CD14-positive monocyte (primary cell): Measurements from ENCODE around the gene MYZAP. TPM values are rescaled to one million over a fixed set of nuclear protein-coding genes. Genes with fewer than 3 reads are reported as not detected.

Source experiments
- DNase-seq, 3 donors: peaks; one replicate each; pipeline ENCODE4 v3.0.0-alpha.2; 2011 to 2022
- H2AFZ ChIP-seq: 2 replicates; pipeline ENCODE4 v1.6.0; 2012; ENCODE audit warnings: mild to moderate bottlenecking, low read depth, low read length, inconsistent platforms; ENCODE audit not compliant: insufficient read depth, poor library complexity, severe bottlenecking
- H3K27ac ChIP-seq, 2 donors: 1 replicate in 1 of 2; 2 replicates in 1 of 2; pipeline ENCODE4 v1.5.1; 2012 to 2013; ENCODE audit warnings: low read length in 2 of 2, control low read depth in 1 of 2, inconsistent platforms in 1 of 2, low read depth in 1 of 2, mild to moderate bottlenecking in 1 of 2
- H3K27me3 ChIP-seq, 2 donors: one replicate each; pipeline versions ENCODE4 v1.6.0 to v1.6.1; 2011 to 2013; ENCODE audit warnings: low read length in 2 of 2; ENCODE audit not compliant: control insufficient read depth in 2 of 2, insufficient read depth in 2 of 2
- H3K36me3 ChIP-seq, 2 donors: replicated peaks in 1 of 2; 1 replicate in 1 of 2; 2 replicates in 1 of 2; pipeline versions ENCODE4 v1.5.1 to v1.6.1; 2012 to 2013; ENCODE audit warnings: low read length in 2 of 2, control low read depth in 1 of 2, inconsistent platforms in 1 of 2, mild to moderate bottlenecking in 1 of 2; ENCODE audit not compliant: insufficient read depth in 2 of 2, control insufficient read depth in 1 of 2
- H3K4me1 ChIP-seq, 2 donors: 1 replicate in 1 of 2; 2 replicates in 1 of 2; pipeline versions ENCODE4 v1.5.1 to v1.6.1; 2012 to 2013; ENCODE audit warnings: low read length in 2 of 2, control low read depth in 1 of 2, inconsistent platforms in 1 of 2, mild to moderate bottlenecking in 1 of 2, moderate library complexity in 1 of 2; ENCODE audit not compliant: insufficient read depth in 2 of 2, control insufficient read depth in 1 of 2
- H3K4me2 ChIP-seq: replicated peaks from 2 replicates; pipeline ENCODE3; 2012; ENCODE audit warnings: low read length, moderate library complexity, mild to moderate bottlenecking; ENCODE audit not compliant: poor library complexity, severe bottlenecking; ENCODE audit errors: extremely low read depth
- H3K4me3 ChIP-seq, 3 experiments: fragments of 200-600 bp in 1 of 3; sonication (generic) in 1 of 3; replicated peaks in 1 of 3; 1 replicate in 2 of 3; 2 replicates in 1 of 3; pipeline ENCODE4 v1.5.1; 2011 to 2013; ENCODE audit warnings: low read length in 3 of 3, mild to moderate bottlenecking in 3 of 3, control low read depth in 2 of 3, low read depth in 2 of 3, inconsistent platforms in 1 of 3, moderate library complexity in 1 of 3
- H3K79me2 ChIP-seq: 2 replicates; pipeline ENCODE4 v1.6.0; 2012; ENCODE audit warnings: mild to moderate bottlenecking, control low read depth, inconsistent platforms, low read length, moderate library complexity; ENCODE audit not compliant: insufficient read depth
- H3K9ac ChIP-seq: 2 replicates; pipeline ENCODE4 v1.6.0; 2017; ENCODE audit warnings: low read length, mild to moderate bottlenecking; ENCODE audit not compliant: insufficient read depth, poor library complexity, severe bottlenecking
- H3K9me3 ChIP-seq, 2 donors: replicated peaks in 1 of 2; 1 replicate in 1 of 2; 2 replicates in 1 of 2; pipeline versions ENCODE4 v1.5.1 to v1.6.1; 2012 to 2013; ENCODE audit warnings: low read length in 2 of 2, control low read depth in 1 of 2; ENCODE audit not compliant: control insufficient read depth in 1 of 2, insufficient read depth in 1 of 2
- H4K20me1 ChIP-seq: 2 replicates; pipeline ENCODE4 v1.6.0; 2012; ENCODE audit warnings: mild to moderate bottlenecking, low read length, control low read depth, moderate library complexity; ENCODE audit not compliant: insufficient read depth
- H3K27ac Mint-ChIP-seq, 7 donors: one replicate each; pipeline ENCODE4 v1.8.0; 2020; ENCODE audit warnings: mild to moderate bottlenecking in 7 of 7, mixed read lengths in 7 of 7, moderate library complexity in 6 of 7, inconsistent platforms in 2 of 7
- H3K27me3 Mint-ChIP-seq, 3 donors: one replicate each; pipeline ENCODE4 v1.8.0; 2021 to 2022; ENCODE audit warnings: low read depth in 3 of 3, mild to moderate bottlenecking in 3 of 3, mixed read lengths in 3 of 3, moderate library complexity in 3 of 3, inconsistent platforms in 1 of 3
- H3K36me3 Mint-ChIP-seq, 2 donors: one replicate each; pipeline ENCODE4 v1.8.0; 2020; ENCODE audit warnings: mixed read lengths in 2 of 2, inconsistent platforms in 1 of 2, mild to moderate bottlenecking in 1 of 2
- H3K4me1 Mint-ChIP-seq: one replicate; pipeline ENCODE4 v1.8.0; 2020; ENCODE audit warnings: mild to moderate bottlenecking, mixed read lengths
- H3K4me3 Mint-ChIP-seq, 2 donors: one replicate each; pipeline ENCODE4 v1.8.0; 2020; ENCODE audit warnings: mild to moderate bottlenecking in 2 of 2, mixed read lengths in 2 of 2, moderate library complexity in 1 of 2
- H3K9me3 Mint-ChIP-seq, 7 donors: one replicate each; pipeline ENCODE4 v1.8.0; 2020 to 2022; ENCODE audit warnings: mixed read lengths in 7 of 7, mild to moderate bottlenecking in 6 of 7, moderate library complexity in 6 of 7, inconsistent platforms in 2 of 7
- WGBS: methylation state at CpG from one replicate; pipeline ENCODE4 v1.1.5; 2013; ENCODE audit warnings: missing lambda C conversion rate; ENCODE audit not compliant: insufficient coverage; 5-methylcytosine and 5-hydroxymethylcytosine counted together
- intact Hi-C, 2 donors: fragments of 100-400 bp; cut with micrococcal nuclease; formaldehyde crosslinking; loops; one replicate each; pipeline versions ENCODE4 v1.15.0 to v1.15.1; 2023
- polyA plus RNA-seq, 3 donors: library from polyadenylated mRNA; depleted of rRNA in 1 of 3; unstranded in 2 of 3; stranded (reverse) in 1 of 3; fragments of 300-500 nt in 2 of 3; fragments of >200 nt in 1 of 3; fragmentation: Illumina TruSeq in 2 of 3; gene quantifications; 1 replicate in 2 of 3; 2 replicates in 1 of 3; pipeline ENCODE4 v1.2.3, GENCODE V29; 2012 to 2021
- TF ChIP-seq, protein P1 (sequence below): fragments of 200-600 bp; IDR thresholded peaks from one replicate; pipeline ENCODE4 v1.8.0; 2022; ENCODE audit warnings: antibody characterized with exemption, mild to moderate bottlenecking

The MYZAP gene
- polyA plus RNA-seq, 3 donors, result 0.12 to 0.13 TPM; not detected in 1

DNA sequence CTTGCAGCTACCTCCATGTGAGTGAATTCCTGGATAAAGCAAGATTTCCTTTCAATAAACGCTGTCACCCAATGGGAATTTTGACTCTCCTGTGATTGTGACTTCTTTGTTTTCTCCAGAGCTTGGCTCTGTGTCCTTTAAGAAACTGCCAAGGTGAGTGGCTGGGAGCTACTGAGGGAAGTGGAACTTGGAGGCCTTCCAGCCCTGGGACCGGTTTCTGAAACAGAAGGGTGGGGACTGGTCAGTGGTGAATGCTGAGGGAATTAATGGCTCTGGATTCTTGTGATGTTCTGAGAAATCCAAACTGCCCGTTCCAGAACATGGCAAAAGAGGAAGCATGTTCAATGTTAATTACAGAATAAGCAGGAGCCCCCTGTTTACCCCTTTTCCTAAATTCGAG, 41.1 kb upstream of the MYZAP start:
- Histone ChIP-seq H3K9ac (no peak overlapping the region), H3K27ac (no peak overlapping the region), H4K20me1 (no peaks in the 10 kb centered on the region), H3K27me3 (no peaks in the 10 kb centered on the region), H3K36me3 (no peaks in the 10 kb centered on the region), H3K4me2 (no peak overlapping the region), H3K4me1 (no peaks in the 10 kb centered on the region), H2AFZ (no peak overlapping the region), H3K4me3 (no peak overlapping the region), H3K9me3 (no peaks in the 10 kb centered on the region), H3K79me2 (no peaks in the 10 kb centered on the region)
- DNase-seq, result no peak
- H3K36me3 Mint-ChIP-seq, result no peaks in the 10 kb centered on the region
- no peaks in the 10 kb centered on the region for H3K9me3 Mint-ChIP-seq
- TF ChIP-seq, protein P1, sequence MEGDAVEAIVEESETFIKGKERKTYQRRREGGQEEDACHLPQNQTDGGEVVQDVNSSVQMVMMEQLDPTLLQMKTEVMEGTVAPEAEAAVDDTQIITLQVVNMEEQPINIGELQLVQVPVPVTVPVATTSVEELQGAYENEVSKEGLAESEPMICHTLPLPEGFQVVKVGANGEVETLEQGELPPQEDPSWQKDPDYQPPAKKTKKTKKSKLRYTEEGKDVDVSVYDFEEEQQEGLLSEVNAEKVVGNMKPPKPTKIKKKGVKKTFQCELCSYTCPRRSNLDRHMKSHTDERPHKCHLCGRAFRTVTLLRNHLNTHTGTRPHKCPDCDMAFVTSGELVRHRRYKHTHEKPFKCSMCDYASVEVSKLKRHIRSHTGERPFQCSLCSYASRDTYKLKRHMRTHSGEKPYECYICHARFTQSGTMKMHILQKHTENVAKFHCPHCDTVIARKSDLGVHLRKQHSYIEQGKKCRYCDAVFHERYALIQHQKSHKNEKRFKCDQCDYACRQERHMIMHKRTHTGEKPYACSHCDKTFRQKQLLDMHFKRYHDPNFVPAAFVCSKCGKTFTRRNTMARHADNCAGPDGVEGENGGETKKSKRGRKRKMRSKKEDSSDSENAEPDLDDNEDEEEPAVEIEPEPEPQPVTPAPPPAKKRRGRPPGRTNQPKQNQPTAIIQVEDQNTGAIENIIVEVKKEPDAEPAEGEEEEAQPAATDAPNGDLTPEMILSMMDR, result no peak
- peaks cover 2 to 5% (median 3%) of the 10 kb centered on the region in 3 donors for H3K27me3 Mint-ChIP-seq
- no peak overlapping the region for H3K4me3 Mint-ChIP-seq
- H3K4me1 Mint-ChIP-seq, result peaks cover 11% of the 10 kb centered on the region
- intact Hi-C loops, result loop anchor here in 1 of 2 donors (10.0 kb wide), 1 partner anchor 104 kb away; no protein-coding TSS in a partner anchor
- H3K27ac Mint-ChIP-seq, result no peak overlapping the region
- 48% methylated on average over 3 of the region's 4 CpGs for whole genome bisulfite sequencing

DNA sequence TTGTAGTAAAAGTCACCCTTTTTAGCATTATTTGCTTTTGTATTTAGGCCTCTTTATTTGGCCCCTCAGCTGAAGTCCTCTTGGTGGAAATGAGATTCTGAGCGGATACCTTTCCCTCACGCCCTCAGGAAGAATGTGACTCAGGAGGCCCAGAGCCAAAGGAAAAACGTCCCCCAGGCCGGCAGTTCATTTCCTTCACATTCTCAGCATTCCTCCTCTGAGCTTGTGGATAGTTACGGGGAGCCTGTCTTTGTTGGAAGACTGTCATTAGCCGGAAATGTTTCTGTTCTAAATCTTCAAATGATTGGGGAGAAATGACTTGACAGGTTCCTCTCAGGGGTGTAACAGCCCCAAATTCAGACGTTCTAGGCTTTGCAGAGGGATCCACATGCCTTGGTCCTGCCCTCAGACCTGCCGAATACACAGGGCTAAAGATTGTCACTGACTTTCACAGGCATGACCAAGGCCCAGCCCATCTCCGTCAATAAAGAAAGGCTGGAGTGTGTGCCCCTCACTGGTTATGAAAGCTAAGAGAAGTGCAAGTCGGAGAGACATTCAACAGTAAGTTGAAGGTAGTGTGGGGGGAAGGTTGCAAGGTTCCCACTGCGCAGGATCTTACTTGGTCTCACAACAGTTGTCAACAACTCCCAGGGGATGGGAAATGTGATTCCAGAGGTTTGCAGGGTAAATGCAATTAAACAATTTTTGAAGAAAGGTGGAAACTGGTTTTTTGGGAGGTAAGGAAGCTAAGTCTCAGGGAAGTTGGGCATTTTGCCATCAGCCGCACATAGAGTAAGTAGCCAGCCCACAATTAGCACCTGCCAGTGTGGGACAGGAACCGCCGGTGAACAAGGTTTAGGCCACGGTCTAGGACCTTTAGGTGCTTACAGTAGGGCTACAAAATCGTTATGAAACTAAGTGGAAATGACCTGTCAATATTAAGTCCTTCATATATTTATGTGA, 39.7 kb upstream of the MYZAP start:
- no peaks in the 10 kb centered on the region for H3K79me2 ChIP-seq
- Mint-ChIP-seq H3K4me1 (peaks cover 11% of the 10 kb centered on the region), H3K9me3 (no peaks in the 10 kb centered on the region), H3K36me3 (no peaks in the 10 kb centered on the region), H3K27me3 (peaks cover 2 to 5% (median 3%) of the 10 kb centered on the region in 3 donors), H3K27ac (no peak overlapping the region), H3K4me3 (no peak overlapping the region)
- no peak for DNase-seq
- H3K9me3 ChIP-seq, result no peaks in the 10 kb centered on the region
- TF ChIP-seq, protein P1, result no peak
- no peaks in the 10 kb centered on the region for H3K27me3 ChIP-seq
- intact Hi-C loops, result loop anchor here in 1 of 2 donors (10.0 kb wide), 1 partner anchor 103 kb away; no protein-coding TSS in a partner anchor
- WGBS, result 88% methylated on average over 9 of the region's 16 CpGs
- H3K36me3 ChIP-seq, result no peaks in the 10 kb centered on the region
- no peaks in the 10 kb centered on the region for H4K20me1 ChIP-seq
- no peak overlapping the region for H3K27ac ChIP-seq
- H2AFZ ChIP-seq, result no peak overlapping the region
- H3K4me2 ChIP-seq, result no peak overlapping the region
- H3K4me3 ChIP-seq, result no peak overlapping the region
- H3K4me1 ChIP-seq, result no peaks in the 10 kb centered on the region
- no peak overlapping the region for H3K9ac ChIP-seq
